Measurements from ENCODE around the gene AQP11.
"Not testable (repeated sequence)": the region's sequence is repeated elsewhere in the genome, so short reads cannot be mapped to it uniquely, and the experiment has no call there.

Gene AQP11

GRCh38 chr11:77593883-77594282 lies 4.1 kb downstream of the AQP11 start:
- no peak for DNase-seq

DNA sequence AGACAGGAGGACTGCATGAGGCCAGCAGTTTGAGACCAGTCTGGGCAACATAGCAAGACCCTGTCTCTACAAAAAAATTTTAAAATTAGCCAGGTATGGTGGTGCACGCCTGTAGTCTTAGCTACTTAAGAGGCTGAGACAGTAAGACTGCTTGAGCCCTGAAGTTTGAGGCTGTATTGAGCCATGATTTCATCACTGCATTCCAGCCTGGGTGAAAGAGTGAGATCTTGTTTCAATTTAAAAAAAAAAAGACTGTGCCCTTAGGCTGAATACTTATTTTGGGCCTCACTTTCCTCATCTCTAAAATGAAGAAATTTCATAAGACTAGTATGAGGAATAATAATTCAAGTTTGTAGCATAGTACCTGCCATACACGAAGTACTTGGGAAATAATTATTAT lies 6.9 kb downstream of the AQP11 start:
- no peak for DNase-seq

DNA sequence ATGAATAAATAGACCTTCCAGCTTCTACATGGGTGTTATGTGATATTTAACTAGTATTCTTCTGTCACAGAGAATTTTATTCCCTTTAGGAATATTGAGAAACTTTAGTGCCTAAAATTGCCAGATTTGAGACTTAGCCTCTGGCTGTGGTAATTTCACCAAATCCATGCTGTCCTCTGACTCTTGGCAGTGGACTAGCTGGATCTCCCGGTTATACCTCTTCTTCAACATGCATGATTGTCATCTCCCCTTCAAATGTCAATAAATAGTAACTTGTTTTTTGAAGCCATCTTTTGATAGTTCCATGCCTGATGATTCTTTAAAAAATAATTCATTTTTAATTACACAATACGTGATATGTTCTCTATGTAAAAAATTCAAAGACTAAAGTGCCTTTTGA lies 8.4 kb downstream of the AQP11 start:
- DNase-seq, result no peak

- no peak for DNase-seq
These were observed 12.8 kb downstream of the AQP11 start for GRCh38 chr11:77602381-77603088.

- no peak for DNase-seq
These were observed 14.5 kb downstream of the AQP11 start for GRCh38 chr11:77604281-77604680.

GRCh38 chr11:77609234-77609633 lies 19.5 kb downstream of the AQP11 start:
- no peak for DNase-seq

- DNase-seq, result no peak
These were observed 22.2 kb downstream of the AQP11 start for GRCh38 chr11:77611921-77612320.

GRCh38 chr11:77617892-77618291 lies 28.1 kb downstream of the AQP11 start:
- DNase-seq, result no peak

DNA sequence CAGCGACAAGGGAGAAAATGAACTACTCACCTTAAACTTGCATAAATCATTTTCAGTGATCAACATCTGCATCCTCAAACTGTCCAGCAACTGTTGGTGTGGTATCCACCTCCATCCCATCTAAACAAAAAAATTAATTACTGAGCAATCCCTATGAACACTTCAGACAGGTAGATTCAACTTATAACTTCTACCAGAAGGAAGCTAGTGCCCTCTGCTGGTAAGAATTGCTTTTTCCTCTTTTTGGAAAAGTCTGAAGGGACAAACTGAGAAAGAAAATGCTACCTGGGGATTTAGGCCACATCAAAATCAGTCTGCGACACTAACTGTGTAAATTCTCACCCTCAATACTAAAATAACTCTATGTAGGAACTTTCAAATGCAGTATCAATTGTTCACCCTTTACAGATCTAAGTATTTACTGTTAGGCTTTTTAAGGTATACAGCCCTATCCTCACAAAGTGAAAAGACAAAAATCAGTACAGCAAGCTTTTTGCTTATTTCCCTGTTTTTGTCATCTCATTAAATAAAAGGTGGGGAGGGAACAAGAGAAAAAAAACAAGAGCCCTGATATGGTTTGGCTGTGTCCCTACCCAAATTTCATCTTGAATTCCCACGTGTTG lies 29.9 kb downstream of the AQP11 start:
- DNase-seq, result peak; percentile 63

GRCh38 chr11:77630157-77630710 lies 40.5 kb downstream of the AQP11 start:
- DNase-seq, result no peak

GRCh38 chr11:77633926-77634325 lies 44.2 kb downstream of the AQP11 start:
- DNase-seq, result not testable (repeated sequence)

DNA sequence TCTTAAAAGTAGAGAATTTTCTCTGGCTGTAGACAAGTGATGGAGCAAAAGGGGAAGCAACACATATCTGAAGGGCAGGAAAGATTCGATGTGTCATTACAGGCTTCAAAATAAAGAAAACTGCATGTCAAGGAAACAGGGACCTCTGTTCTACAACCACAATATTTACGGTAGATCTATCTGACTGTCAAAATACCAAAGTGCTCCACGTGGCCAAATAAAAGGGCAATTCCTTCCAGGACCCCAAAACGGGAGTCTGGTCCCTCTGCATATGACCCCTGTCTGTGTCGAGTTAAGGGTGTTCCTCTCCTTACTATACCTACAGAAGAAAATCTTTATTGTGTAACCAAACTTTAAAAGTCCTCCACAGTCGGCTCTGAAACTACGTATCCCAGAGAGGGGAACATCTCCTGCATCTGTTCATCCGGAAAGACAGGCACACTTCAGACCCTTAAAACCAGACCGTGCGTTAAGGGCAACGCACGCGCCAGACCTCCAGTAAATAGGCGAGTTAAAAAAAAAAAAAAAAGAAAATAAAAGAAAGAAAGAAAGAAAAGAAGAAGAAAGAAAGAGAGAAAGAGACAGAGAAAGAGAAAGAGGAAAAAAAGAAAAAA lies 47.1 kb downstream of the AQP11 start:
- DNase-seq, result no peak

DNA sequence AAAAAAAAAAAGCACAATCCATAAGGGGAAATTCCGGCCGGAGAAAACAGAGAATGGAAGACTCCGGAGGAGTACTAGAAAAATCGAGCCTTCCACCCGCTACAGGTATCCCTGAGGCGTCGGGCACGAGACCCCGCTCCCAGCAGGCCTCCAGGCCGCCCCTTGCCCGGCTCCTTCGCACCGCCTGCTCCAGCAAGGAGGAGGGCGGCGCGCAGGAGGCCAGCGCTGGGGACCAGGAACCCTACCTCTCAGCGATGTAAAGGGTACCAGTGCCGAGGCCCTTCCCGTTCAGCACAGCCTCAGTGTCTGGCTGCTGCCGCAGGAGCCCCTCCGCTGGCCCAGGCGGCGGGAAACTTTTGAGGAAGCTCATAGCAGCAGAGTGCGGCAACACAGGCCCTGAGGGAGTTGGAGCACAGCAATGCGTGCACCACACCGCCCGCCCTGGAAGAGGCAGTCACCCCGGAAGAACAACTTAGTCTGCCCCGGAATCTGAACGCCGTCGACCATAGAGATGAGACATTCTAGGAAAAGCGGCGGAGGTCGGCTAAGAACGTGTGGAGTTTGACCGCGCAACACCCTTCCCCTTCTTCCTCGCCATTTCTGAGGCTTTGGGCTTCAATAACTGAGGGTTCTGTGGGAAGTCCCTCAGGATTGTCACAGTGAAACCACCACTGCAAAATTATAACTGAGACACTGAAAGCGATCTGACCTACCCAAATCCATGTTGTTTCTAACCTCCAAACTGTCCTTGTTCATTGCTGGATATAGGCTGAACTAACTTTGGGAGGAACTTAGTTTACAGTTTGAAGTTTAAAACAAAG lies 47.8 kb downstream of the AQP11 start, which contains the start of gene CLNS1A:
TSS of gene CLNS1A (minus strand) at position 450 of the 821 bp plus-strand sequence. CDS start at position 370, 80 bp downstream.
- DNase-seq, result peak; percentile 83

DNA sequence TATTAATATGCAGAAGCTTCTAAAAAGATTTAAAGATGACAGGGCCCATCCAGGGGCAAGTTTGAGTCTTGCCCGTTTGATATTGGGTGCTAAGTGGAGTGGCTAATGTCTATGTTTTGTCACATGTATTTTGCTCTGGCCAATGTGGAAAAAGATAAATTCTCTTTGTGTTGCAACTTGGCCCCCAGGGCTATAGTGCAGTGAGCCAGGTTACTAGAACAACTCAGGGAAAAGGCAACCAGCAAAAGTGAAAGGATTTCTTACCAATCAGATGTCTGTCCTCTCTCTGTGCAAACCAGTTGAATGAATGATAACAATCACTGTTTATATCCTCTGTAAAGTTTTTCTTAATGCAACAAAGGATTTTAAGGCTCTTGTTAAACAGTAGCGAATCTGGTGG lies 52.5 kb downstream of the AQP11 start:
- no peak for DNase-seq

GRCh38 chr11:77644887-77645286 lies 55.1 kb downstream of the AQP11 start:
- no peak for DNase-seq

DNA sequence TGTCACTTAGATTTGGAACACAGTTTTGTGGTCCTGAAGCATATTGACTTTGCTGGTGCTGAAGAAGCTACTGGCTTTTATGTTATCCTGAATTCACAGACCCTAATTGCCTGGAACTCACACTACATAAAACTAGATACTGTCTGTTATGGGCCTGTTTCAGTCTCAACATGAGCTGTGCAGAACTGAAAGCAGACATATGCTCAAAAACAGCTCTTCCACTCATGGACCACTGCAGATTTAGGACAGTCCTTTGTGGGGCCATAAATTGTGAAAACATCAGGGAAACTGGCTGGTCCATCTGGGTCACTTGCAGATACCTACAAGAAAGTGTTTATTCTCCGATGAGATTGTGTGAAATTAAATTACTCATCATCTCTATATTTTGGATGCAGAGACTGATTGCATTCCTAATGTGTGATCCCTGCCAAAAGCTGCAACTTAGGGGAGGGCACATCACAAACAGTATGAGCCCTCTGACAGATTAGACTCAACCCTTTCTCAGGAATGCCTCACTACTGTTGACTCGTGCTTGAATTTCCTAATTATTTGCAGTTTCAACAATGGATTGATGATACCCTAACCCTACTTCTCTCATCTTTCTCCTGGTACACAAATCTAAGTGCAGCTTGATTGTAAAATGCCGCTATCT lies 58.0 kb downstream of the AQP11 start:
- no peak for DNase-seq

DNA sequence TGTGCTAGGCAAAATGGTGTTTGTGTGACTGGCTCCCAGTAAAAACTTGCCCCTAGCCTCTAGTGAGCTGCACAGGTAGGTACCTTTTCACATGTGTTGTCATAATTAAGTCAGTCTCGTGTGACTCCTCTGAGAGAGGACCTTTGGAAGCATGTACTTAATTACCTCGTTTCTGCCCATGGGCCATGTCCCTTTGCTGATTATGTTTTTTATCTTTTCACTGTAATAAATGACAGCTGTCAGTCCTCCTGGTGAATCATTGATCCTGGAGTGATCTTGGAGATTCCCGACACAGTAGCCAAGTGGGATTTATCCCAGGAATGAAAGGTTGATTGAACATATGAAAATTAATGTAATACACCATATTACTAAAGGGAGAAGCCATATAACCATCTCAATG lies 60.4 kb downstream of the AQP11 start:
- DNase-seq, result no peak

DNA sequence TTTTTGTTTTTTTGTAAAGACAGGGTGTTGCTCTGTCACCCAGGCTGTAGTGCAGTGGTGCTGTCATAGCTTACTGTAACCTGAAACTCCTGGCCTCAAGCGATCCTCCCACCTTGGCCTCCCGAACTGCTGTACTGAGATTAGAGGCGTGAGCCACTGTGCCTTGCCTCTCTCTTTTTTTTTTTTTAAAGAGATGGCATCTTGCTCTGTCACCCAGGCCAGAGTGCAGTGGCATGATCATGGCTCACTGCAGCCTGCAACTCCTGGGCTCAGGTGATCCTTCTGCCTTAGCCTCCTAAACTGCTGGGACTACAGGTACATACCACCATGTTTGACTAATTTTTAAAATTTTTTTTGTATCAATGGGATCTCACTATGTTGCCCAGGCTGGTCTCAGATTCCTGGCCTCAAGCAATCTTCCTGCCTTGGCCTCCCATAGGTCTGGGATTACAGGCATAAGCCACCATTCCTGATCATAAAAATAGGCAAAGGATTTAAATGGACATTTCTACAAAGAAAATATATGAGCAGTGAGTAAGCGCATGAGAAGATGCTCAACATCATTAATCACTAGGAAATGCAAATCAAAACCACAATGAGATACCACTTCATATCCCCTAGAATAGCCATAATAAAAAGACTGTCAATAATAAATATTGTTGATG lies 65.1 kb downstream of the AQP11 start:
- DNase-seq, result no peak

DNA sequence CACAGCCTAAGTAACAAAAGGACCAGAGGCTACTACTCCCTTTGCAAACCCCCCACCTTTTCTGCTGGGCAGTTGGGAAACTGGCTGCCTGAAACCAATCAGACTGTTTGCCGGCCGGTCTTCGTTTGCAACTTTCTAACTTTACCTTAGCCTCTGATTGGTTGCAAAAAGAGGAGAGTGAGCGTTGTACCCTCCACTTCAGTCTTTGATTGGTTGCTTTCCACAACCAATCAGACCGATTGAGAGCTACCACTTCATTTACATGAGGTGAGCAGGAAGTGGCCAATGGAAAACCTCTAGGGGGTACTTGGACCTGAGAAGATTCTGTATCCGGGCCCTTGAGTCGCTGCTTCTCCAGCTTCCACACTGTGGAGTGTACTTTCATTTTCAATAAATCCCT lies 66.6 kb downstream of the AQP11 start:
- DNase-seq, result no peak

GRCh38 chr11:77658213-77659013 lies 68.7 kb downstream of the AQP11 start:
- no peak for DNase-seq
